ENCODE data around the gene PDIA5. TPM values are rescaled to one million over a fixed set of nuclear protein-coding genes. Genes with fewer than 3 reads are reported as not detected.

The PDIA5 gene
- total RNA-seq, 3 donors from 2014 or later (not counting 1 experiment from before 2014, with no cell fraction given): 0.59 to 3.3 (median 0.63) TPM

DNA sequence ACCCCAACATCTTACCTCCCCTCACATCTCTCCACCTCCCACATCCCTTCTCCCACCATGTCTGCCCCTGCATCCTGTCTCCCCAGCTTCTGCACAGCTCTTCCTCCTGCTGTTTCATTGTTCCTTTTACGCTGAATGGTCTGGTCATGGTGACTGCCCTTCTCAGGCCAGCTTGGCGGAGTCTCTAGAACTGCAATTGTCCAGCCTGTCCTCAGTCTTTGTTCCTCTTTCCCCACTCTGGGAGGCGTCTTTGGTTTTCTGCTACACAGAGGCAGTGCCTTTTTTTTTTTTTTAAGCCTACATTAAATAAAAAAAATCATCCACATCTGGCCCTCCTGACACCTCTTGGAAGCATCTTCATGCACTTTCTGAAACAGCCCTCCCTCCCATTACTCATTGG is 85.9 kb downstream of the PDIA5 start:
- no peaks in the 10 kb centered on the region for H3K27me3 ChIP-seq (ENCODE audit: control insufficient read depth, insufficient read depth, low read length)
- Mint-ChIP-seq H3K36me3 (no peaks in the 10 kb centered on the region), H3K4me1 (peaks cover 0 to 5% of the 10 kb centered on the region in 2 donors), H3K27me3 (ENCODE audit: low read depth in 2 of 2) (no peaks in the 10 kb centered on the region), H3K27ac (peak overlapping the region in 1 of 2 donors; percentile 80), H3K4me3 (no peak overlapping the region), H3K9me3 (peaks cover 2 to 3% of the 10 kb centered on the region in 2 donors)
- intact Hi-C loops (cut with micrococcal nuclease): no loop called here
- DNase-seq (no peak), ATAC-seq (no peak)
- H3K36me3 ChIP-seq (ENCODE audit: control insufficient read depth, insufficient read depth, low read length): no peaks in the 10 kb centered on the region
- H3K4me3 ChIP-seq (ENCODE audit: low read length): no peak overlapping the region
- peaks cover 12% of the 10 kb centered on the region for H3K9me3 ChIP-seq (ENCODE audit: control insufficient read depth, insufficient read depth, low read length)
- H3K27ac ChIP-seq (ENCODE audit: low read length): no peak overlapping the region
- H3K4me1 ChIP-seq (ENCODE audit: control insufficient read depth, insufficient read depth, low read length): peaks cover 15% of the 10 kb centered on the region
- WGBS (ENCODE audit: insufficient coverage): 76% methylated on average over 3 of the region's 3 CpGs
- TF ChIP-seq CTCF (IDR thresholded peaks at IDR 0.05): no peak

DNA sequence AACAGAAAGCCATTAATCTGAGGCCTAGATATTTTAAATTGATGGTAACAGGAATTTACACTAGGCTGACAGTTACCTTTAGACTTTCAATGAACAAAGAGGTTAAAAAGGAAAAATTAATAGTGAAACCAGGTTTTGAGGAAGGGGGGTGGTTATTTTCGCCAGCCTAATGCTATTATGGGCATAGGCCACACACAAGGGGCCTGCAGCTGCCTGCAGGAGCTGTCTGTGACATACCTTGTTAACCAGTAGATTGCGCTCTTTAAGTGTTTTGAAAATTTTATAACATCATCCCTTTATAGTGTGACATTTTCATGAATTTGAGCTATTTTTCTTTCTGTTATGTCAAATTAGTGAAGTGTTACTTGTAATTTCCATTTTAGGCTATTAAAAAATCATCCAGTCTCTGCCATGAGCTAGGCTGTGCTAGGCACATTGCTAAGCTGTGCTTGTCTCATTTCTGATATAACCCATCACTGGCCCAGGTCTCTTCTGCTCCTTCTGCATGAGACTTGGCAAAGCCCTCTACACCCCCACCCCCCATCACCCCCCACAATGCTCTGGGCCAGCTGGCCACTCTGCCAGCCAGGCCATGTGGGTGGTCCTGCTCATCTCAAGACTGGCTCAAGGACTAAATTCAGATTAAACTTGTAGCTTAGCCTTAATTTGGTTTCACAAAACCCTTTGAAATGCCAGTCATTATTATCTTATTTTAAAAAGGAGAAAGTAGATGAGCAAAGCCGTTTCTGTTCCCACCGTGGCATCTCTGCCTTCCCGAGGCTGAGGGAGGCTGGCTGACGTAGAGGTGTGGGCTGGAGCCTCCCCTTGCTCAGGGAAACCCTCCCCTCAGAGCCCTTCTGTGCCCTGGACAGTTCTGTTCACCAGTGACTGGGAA is 86.5 kb downstream of the PDIA5 start:
- Mint-ChIP-seq H3K4me3 (no peak overlapping the region), H3K9me3 (peaks cover 2 to 3% of the 10 kb centered on the region in 2 donors), H3K27me3 (ENCODE audit: low read depth in 2 of 2) (no peaks in the 10 kb centered on the region), H3K27ac (peak overlapping the region in 1 of 2 donors; percentile 80), H3K36me3 (no peaks in the 10 kb centered on the region), H3K4me1 (peaks cover 0 to 5% of the 10 kb centered on the region in 2 donors)
- no peaks in the 10 kb centered on the region for H3K27me3 ChIP-seq (ENCODE audit: control insufficient read depth, insufficient read depth, low read length)
- 84% methylated on average over 5 of the region's 6 CpGs for WGBS (ENCODE audit: insufficient coverage)
- H3K27ac ChIP-seq (ENCODE audit: low read length): no peak overlapping the region
- intact Hi-C loops (cut with micrococcal nuclease): no loop called here
- ATAC-seq (no peak), DNase-seq (no peak)
- H3K4me1 ChIP-seq (ENCODE audit: control insufficient read depth, insufficient read depth, low read length): peaks cover 15% of the 10 kb centered on the region
- peaks cover 12% of the 10 kb centered on the region for H3K9me3 ChIP-seq (ENCODE audit: control insufficient read depth, insufficient read depth, low read length)
- H3K36me3 ChIP-seq (ENCODE audit: control insufficient read depth, insufficient read depth, low read length): no peaks in the 10 kb centered on the region
- no peak overlapping the region for H3K4me3 ChIP-seq (ENCODE audit: low read length)
- no peak for TF ChIP-seq CTCF (IDR thresholded peaks at IDR 0.05)

GRCh38 chr3:123154020-123154985 is 87.5 kb downstream of the PDIA5 start:
- H3K4me3 Mint-ChIP-seq: no peak overlapping the region
- H3K27ac Mint-ChIP-seq: no peak overlapping the region
- TF ChIP-seq CTCF (IDR thresholded peaks at IDR 0.05): no peak
- 90% methylated on average over 6 of the region's 7 CpGs for WGBS (ENCODE audit: insufficient coverage)
- intact Hi-C loops (cut with micrococcal nuclease): no loop called here
- Histone ChIP-seq H3K27me3 (ENCODE audit: control insufficient read depth, insufficient read depth, low read length) (no peaks in the 10 kb centered on the region), H3K4me1 (ENCODE audit: control insufficient read depth, insufficient read depth, low read length) (peaks cover 15% of the 10 kb centered on the region), H3K27ac (ENCODE audit: low read length) (no peak overlapping the region), H3K9me3 (ENCODE audit: control insufficient read depth, insufficient read depth, low read length) (peaks cover 12% of the 10 kb centered on the region), H3K36me3 (ENCODE audit: control insufficient read depth, insufficient read depth, low read length) (no peaks in the 10 kb centered on the region), H3K4me3 (ENCODE audit: low read length) (no peak overlapping the region)
- peaks cover 0 to 5% of the 10 kb centered on the region in 2 donors for H3K4me1 Mint-ChIP-seq
- no peaks in the 10 kb centered on the region for H3K36me3 Mint-ChIP-seq
- ATAC-seq (no peak), DNase-seq (peak in 1 of 2 donors; percentile 4)
- H3K9me3 Mint-ChIP-seq: peaks cover 2 to 3% of the 10 kb centered on the region in 2 donors
- H3K27me3 Mint-ChIP-seq (ENCODE audit: low read depth in 2 of 2): no peaks in the 10 kb centered on the region

Data from natural killer cell (primary cell).